A549 (cell line): ENCODE measurements around the gene FIGN.

Source experiments
- BHLHE40 ChIP-seq: IDR thresholded peaks from 2 replicates; pipeline ENCODE4 v1.6.1; 2012; ENCODE audit warnings: low read depth, low read length, inconsistent platforms
- CHD4 ChIP-seq: fragments of 200-600 bp; sonication (generic); IDR thresholded peaks from 2 replicates; pipeline ENCODE4 v1.6.1; 2016; ENCODE audit warnings: antibody characterized with exemption, mild to moderate bottlenecking, borderline replicate concordance
- FOSB ChIP-seq: fragments of 250-450 bp; sonication (Bioruptor Pico); IDR thresholded peaks from 2 replicates; pipeline ENCODE4 v1.5.0; 2020; ENCODE audit warnings: mild to moderate bottlenecking, moderate library complexity
- GATA3 ChIP-seq: IDR thresholded peaks from 2 replicates; pipeline ENCODE4 v1.6.1; 2012; ENCODE audit warnings: borderline replicate concordance
- JUN ChIP-seq, 2 experiments: fragments of >200 bp; sonication (Bioruptor Twin); formaldehyde crosslinking; IDR thresholded peaks; 2 replicates in 1 of 2; 3 replicates in 1 of 2; pipeline ENCODE4 v1.6.1; 2016 to 2017
- PHF8 ChIP-seq: fragments of 200-600 bp; sonication (generic); IDR thresholded peaks from 2 replicates; pipeline ENCODE4 v1.6.1; 2016; ENCODE audit warnings: low read depth, mild to moderate bottlenecking, antibody characterized with exemption, moderate library complexity, borderline replicate concordance
- POLR2A ChIP-seq: IDR thresholded peaks from 2 replicates; pipeline ENCODE4 v1.6.1; 2012; ENCODE audit warnings: mild to moderate bottlenecking, low read length
- POLR2AphosphoS2 ChIP-seq: conservative IDR thresholded peaks from 2 replicates; pipeline ENCODE4 v1.6.1; 2012; ENCODE audit warnings: low read length, improper control_type of control experiment, inconsistent platforms
- RAD21 ChIP-seq, 2 experiments: fragments of >200 bp in 1 of 2; sonication (Bioruptor Twin) in 1 of 2; formaldehyde crosslinking in 1 of 2; IDR thresholded peaks in 1 of 2; conservative IDR thresholded peaks in 1 of 2; 2 replicates in 1 of 2; 3 replicates in 1 of 2; pipeline ENCODE4 v1.6.1; 2012 to 2018; ENCODE audit warnings: inconsistent platforms in 1 of 2
- SREBF2 ChIP-seq: fragments of 450-650 bp; IDR thresholded peaks from 2 replicates; pipeline ENCODE4 v1.6.1; 2014; ENCODE audit warnings: mild to moderate bottlenecking, moderate library complexity
- USF2 ChIP-seq: fragments of 450-650 bp; IDR thresholded peaks from 2 replicates; pipeline ENCODE4 v1.6.1; 2014; ENCODE audit warnings: antibody characterized with exemption
- TF ChIP-seq, protein P1 (sequence below): fragments of >200 bp; sonication (Bioruptor Twin); formaldehyde crosslinking; IDR thresholded peaks from 3 replicates; pipeline ENCODE4 v1.5.1; 2016

- TF ChIP-seq, protein P1, sequence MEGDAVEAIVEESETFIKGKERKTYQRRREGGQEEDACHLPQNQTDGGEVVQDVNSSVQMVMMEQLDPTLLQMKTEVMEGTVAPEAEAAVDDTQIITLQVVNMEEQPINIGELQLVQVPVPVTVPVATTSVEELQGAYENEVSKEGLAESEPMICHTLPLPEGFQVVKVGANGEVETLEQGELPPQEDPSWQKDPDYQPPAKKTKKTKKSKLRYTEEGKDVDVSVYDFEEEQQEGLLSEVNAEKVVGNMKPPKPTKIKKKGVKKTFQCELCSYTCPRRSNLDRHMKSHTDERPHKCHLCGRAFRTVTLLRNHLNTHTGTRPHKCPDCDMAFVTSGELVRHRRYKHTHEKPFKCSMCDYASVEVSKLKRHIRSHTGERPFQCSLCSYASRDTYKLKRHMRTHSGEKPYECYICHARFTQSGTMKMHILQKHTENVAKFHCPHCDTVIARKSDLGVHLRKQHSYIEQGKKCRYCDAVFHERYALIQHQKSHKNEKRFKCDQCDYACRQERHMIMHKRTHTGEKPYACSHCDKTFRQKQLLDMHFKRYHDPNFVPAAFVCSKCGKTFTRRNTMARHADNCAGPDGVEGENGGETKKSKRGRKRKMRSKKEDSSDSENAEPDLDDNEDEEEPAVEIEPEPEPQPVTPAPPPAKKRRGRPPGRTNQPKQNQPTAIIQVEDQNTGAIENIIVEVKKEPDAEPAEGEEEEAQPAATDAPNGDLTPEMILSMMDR, result no peak
- TF ChIP-seq GATA3, result no peak
- no peak for TF ChIP-seq RAD21 (conservative IDR thresholded peaks at IDR 0.05 in 1 of 2, IDR thresholded peaks at IDR 0.05 in 1 of 2)
- TF ChIP-seq POLR2A, result no peak
- TF ChIP-seq JUN (IDR thresholded peaks at IDR 0.05), result no peak
- TF ChIP-seq POLR2AphosphoS2, result no peak
- TF ChIP-seq PHF8, result no peak
- TF ChIP-seq FOSB (CRISPR knock-in tag), result no peak
- TF ChIP-seq USF2, result no peak
- no peak for TF ChIP-seq CHD4
- no peak for TF ChIP-seq SREBF2
- no peak for TF ChIP-seq BHLHE40
Measured at GRCh38 chr2:163626639-163627109, 109.1 kb downstream of the FIGN start.
